ENCODE measurements around the gene UBE2D3.
"Not testable (repeated sequence)": the region's sequence is repeated elsewhere in the genome, so short reads cannot be mapped to it uniquely, and the experiment has no call there.

The UBE2D3 gene

DNA sequence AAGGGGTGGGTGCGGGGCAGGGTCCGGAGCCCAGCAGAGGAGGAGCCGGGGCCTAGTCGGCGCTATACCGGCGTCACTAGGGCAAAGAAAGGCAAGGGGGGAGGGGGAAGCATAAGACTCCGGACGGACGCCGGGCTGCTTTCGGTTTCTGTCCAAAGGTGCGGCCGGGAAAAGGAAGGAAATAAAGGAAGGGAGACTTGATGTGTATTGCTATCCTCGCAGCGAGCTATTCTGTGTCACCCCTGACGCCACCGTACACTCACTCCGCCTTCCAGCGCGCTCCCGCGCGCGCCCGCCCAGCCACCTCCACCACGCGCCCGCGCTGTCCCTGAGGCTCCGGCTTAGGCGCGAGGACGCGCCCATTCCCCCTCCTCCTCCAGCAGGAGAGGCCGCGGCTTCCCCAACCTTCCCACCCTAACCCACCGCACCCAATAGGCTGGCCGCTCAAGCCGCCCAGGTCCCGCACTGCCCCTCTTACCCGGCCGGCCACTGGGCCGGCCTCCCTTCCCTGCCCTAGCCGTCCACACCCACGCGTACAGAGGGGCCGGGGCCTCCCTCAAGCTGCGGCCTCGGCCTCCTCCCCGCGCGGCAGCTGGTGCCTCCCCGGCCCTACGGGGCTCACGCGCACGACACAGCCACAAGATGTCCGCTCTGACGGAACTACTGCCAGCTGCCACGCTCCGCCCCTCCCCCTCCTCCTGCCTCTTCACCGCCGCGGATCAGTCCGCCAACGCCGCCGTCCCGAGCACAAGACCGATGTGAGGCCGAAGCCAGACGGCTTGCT is at the start of gene UBE2D3:
TSS of gene UBE2D3 (minus strand) at position 662 of the 784 bp plus-strand sequence. CDS start 1,043 bp downstream, outside the sequence.
- DNase-seq: peak; percentile 88 to 95

DNA sequence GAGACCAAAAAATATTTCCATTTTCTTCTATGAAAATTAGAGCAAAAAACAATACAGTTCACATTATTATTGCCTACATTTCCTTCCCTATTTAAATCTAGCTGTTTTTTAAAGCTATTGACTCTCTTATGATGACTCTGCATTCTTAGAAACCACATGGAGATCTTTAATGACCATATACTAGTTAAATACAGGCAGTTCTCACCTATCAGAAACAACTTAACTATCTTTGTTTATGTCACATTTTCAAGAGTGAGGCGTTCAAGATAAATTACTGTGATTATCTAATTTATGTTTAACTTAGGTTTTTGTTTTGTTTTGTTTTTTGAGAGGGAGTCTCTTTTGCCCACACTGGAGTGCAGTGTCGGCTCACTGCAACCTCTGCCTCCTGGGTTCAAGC is 44.4 kb upstream of the UBE2D3 start:
- no peak for DNase-seq

- peak; percentile 30 to 31 for DNase-seq
These were observed 42.3 kb upstream of the UBE2D3 start for GRCh38 chr4:102869569-102870197.

- peak; percentile 87 to 88 for DNase-seq
These were observed 41.6 kb upstream of the UBE2D3 start, which contains the start of gene CISD2 for GRCh38 chr4:102868781-102869568. CISD2 (plus strand) TSS chr4:102868992; CDS start chr4:102869085, 93 bp downstream.

DNA sequence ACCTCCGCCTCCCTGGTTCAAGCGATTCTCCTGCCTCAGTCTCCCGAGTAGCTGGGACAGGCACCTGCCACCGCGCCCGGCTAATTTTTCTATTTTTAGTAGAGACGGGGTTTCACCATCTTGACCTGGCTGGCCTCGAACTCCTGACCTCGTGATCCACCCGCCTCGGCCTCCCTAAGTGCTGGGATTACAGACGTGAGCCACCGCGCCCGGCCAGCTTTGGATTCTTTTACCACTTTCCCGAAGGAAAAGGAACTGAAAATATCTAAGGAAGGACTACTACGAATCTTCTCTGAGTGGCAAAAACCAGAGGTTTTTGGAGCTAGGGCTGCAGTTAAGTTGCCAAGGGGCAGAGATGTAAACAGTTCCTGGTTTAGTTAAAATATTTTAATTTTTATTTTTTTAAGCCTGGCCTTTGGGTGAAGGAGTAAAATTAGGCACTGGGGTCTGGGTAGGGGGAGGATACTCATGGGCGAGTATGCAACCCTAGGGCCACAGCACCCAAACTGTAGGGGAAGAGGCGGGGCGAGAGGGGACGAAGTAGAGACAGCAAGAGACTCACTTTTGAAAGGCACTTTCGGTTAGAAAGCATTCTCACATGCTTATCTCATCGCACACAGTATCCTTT is 40.9 kb upstream of the UBE2D3 start:
- no peak for DNase-seq

DNA sequence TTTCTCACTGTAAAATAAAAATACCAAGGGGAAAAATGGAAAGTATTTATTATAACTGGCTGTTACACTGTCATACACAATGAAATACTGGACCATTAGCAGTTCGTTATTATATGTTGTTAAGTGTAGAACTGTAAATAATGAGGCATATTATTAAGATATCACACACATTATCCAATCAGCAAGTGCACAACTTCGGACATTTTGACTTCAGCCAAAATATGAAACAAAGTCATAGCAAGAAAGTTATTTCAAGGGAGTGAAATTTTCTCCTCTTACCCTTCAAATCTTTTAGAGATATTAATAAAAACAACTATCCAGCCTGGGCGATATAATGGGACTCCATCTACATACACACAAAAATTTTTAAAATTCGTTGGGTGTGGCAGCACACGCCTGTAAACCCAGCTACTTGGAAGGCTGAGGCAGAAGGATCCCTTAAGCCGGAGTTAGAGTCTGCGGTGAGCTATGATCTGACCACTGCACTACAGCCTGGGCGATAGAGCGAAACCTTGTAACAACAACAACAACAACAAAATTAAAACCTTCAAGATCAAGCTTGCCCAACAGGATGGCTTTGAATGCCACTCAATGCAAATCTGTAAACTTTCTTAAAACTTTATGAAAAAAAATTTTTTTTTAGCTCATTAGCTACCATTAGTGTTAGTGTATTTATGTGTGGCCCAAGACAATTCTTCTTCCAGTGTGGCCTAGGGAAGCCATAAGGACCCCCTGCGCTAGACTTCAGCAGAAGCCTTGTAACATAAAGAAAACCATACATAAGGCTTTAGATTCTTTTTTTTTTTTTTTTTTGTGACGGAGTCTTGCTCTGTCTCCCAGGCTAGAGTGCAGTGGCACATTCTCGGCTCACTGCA is 40.2 kb upstream of the UBE2D3 start:
- no peak for DNase-seq

- DNase-seq: not testable (repeated sequence)
These were observed 38.0 kb upstream of the UBE2D3 start for GRCh38 chr4:102865327-102865726.

DNA sequence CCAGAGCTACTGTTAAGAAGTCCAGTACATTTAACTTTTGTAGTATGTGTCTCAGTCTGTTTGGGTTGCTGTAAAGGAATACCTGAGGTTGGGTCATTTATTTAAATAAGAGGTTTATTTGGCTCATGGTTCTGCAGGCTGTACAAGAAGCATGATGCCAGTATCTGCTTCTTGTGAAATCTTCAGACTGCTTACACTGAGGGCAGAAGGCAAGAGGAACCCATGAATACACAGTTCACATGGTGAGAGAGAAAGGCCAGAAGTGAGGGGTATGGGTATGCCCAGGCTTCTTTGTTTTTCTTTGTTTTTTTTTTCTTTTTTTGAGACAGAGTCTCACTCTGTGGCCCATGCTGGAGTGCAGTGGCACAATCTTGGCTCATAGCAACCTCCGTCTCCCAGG is 35.4 kb upstream of the UBE2D3 start:
- DNase-seq: peak in 1 of 2 donors; percentile 39

GRCh38 chr4:102862016-102862415 is 34.7 kb upstream of the UBE2D3 start:
- DNase-seq: peak; percentile 53 to 62

DNA sequence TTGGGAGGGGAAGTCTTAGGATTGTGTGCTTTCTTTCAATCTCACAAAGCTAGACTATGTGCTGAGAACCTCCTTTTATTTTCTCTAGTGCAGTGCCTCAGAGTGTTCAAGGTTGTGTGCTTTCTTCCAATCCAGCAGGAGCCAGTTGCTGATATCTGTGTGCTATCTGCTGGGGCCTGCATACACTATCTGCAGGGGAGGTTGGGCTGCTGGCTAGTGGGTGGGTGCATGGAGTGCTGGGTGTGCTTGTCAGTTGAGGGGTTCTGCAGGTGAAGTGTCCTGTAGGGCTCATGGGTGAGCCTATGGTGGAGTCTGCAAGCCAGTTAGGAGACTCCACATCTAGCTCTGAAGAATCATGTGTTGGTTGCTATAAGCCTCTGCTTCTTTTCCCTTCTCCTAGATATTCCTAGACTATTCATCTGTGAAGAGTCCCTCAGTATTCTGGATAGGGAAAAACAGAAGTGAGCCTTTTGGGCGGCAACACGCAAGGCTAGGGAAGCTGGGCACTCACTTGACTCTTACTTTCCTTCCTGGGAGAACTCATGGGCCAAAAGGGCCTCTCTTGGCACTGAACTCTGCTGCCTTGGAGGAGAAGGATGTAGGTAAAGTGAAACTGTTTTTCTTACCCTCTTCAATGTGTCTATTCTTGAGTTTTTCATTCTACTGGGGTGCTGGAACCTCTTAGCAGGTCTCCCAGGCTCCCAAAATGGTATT is 33.4 kb upstream of the UBE2D3 start:
- no peak for DNase-seq

DNA sequence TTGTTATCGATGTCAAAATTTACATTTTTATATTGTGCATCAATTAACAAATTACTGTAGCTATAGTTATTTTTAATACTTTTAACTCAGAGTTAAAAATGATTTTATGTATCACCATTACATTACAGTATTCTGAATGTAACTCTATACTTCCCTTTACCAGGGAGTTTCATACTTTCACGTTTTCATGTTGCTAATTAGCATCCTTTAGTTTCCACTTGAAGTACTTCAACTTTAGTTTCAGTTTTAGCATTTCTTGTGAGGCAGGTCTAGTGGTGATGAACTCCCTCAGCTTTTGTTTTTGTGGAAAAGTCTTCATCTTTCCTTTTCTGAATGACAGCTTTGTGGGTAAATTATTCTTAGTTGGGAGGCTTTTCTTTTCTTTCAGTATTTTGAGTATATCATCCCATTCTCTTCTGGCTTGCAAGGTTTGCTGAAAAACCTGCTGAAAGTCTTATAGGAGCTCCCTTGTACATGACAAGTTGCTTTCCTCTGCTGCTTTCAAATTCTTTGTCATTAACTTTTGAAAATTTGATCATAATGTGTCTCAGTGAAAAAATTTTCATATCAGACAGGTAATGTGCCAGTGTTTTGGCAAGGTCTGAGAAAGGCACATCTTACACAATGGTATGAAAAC is 31.6 kb upstream of the UBE2D3 start:
- DNase-seq: no peak

DNA sequence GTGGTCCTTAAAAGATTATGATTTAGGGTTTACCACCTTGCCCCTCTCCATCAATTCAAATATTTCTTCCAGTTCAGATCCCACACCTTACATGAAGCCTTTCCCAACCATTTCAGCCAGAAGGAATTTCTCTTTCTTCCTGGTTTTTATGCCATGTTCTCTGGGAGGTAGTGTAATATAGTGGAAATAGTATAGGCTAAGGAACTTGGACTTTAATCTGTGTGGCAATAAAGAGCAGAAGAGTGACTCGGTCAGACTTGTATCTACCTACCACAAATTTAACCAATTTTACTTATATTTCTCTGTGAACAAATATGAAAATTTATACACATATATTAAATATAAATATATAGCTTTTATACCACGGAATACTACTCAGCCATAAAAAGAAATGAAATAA is 23.0 kb upstream of the UBE2D3 start:
- DNase-seq: no peak

GRCh38 chr4:102849579-102850104 is 22.3 kb upstream of the UBE2D3 start:
- DNase-seq: no peak

GRCh38 chr4:102847687-102848086 is 20.3 kb upstream of the UBE2D3 start:
- no peak for DNase-seq

DNA sequence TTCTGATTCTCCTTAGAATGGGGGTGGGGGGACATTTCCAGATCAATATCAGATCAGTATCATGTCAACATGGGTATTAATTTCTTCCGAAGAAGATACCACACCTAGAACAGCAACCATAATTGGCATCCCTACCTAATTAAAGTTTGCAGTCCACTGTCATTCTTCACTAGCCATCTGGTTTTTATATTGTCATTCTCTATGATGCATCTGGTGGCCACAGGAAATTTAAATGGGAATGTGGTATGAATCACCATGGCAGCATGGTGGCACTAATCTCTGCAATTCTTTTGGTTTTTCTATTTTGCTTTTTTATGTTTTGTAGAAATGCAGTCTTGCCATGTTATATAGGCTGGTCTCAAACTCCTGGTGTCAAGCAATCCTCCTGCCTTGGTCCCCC is 16.6 kb upstream of the UBE2D3 start:
- no peak for DNase-seq

GRCh38 chr4:102843273-102843672 is 15.9 kb upstream of the UBE2D3 start:
- DNase-seq: no peak

DNA sequence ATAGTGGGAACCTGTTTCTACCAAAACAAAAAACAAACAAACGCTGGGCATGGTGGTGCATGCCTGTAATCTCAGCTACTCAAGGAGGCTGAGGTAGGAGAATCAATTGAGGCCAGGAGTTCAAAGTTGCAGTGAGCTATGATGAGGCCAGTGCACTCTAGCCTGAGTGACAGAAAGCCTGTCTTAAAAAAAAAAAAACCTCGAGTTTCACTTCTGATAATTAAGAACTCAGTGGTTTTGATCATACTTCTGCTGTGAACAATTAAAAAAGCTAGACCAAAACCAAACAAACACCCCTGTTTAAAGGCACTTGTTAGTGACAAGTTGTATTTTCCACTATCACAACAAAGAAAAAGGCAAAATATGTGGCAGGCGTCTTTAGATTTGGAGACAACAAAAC is 15.0 kb upstream of the UBE2D3 start:
- DNase-seq: no peak

DNA sequence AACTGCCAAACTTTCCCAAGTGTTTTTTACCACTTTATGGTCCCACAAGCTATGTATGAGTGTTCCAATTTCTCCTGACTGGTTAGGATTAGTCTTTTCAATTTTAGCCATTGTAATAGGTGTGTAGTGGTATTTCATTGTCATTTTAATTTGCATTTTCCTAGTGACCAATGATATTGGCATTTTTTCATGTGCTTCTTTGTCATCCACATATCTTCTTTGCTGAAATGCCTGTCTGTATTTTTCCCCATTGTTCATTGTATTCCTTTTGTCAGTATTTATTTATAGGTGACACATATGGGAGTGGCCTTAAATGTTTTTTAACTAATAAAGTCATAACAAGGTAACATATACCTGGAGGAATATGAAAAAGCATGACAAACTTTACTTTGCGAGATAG is 9.2 kb upstream of the UBE2D3 start:
- no peak for DNase-seq

DNA sequence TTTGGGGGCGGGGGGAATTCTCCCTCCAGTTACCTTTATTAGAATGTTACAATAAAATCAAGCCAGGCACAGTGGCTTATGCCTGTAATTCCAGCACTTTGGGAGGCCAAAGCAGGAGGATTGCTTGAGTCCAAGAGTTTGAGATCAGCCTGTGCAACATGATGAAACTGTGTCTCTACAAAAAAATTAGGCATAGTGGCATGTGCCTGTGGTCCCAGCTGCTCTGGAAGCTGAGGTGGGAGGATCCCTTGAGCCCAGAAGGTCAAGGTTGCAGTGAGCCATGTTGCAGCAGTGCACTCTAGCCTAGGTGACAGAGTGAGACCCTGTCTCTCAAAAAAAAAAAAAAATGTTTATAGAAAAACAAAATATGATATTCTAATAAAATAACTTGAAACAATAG is 5.3 kb upstream of the UBE2D3 start:
- no peak for DNase-seq

GRCh38 chr4:102832105-102832504 is 4.8 kb upstream of the UBE2D3 start:
- no peak for DNase-seq

GRCh38 chr4:102829803-102830202 is 2.5 kb upstream of the UBE2D3 start:
- no peak for DNase-seq
